SJSA1 (cell line): ENCODE measurements around the gene UNC79. TPM values are rescaled to one million over a fixed set of nuclear protein-coding genes. Genes with fewer than 3 reads are reported as not detected.

Experiments
- DNase-seq, 2 experiments: peaks; one replicate each; pipeline ENCODE4 v3.0.0-alpha.2; 2015 to 2020; ENCODE audit warnings: low spot score in 2 of 2, low read depth in 1 of 2
- H3K27ac ChIP-seq: fragments of 250-450 bp; sonication (Bioruptor Pico); 2 replicates; pipeline ENCODE4 v1.5.1; 2020; ENCODE audit warnings: mild to moderate bottlenecking, moderate library complexity
- H3K27me3 ChIP-seq: fragments of 250-450 bp; sonication (Bioruptor Pico); replicated peaks from 2 replicates; pipeline ENCODE4 v1.5.1; 2020; ENCODE audit warnings: mild to moderate bottlenecking, moderate library complexity
- H3K36me3 ChIP-seq: fragments of 250-450 bp; sonication (Bioruptor Pico); 2 replicates; pipeline ENCODE4 v1.5.1; 2020; ENCODE audit warnings: mild to moderate bottlenecking
- H3K4me1 ChIP-seq: fragments of 250-450 bp; sonication (Bioruptor Pico); replicated peaks from 2 replicates; pipeline ENCODE4 v1.6.1; 2021; ENCODE audit warnings: mild to moderate bottlenecking
- H3K4me3 ChIP-seq: fragments of 250-450 bp; sonication (Bioruptor Pico); 2 replicates; pipeline ENCODE4 v1.5.1; 2020; ENCODE audit warnings: mild to moderate bottlenecking
- H3K9me3 ChIP-seq: fragments of 250-450 bp; sonication (Bioruptor Pico); replicated peaks from 2 replicates; pipeline ENCODE4 v1.5.1; 2020; ENCODE audit warnings: mild to moderate bottlenecking
- total RNA-seq: library from RNA; depleted of rRNA; stranded (reverse); fragments of >200 nt; shearing (Covaris generic); gene quantifications from 2 replicates; pipeline ENCODE4 v1.2.3, GENCODE V29; 2014

The UNC79 gene
- total RNA-seq, 1 experiment from 2014 or later, result 0.05 TPM

DNA sequence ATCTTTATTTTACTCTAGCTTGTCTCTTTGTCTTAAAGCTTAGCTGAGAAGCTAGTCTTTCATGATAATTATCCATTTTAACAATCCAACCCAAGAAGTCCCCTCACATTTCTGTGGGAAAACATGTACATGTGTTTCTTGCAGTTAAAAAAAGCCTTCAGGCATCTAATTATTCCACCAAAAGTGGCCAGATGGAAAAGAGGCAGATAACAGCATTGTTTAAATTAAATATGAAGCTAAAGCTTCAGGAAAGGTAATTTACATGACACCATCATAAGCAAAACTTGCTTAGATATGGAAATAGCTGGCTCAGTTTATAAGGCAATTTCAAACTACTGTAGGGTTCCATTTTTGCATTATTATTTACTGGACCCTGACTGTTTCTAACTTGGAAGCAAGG lies 175.4 kb downstream of the UNC79 start:
- no peak overlapping the region for H3K4me3 ChIP-seq
- H3K4me1 ChIP-seq, result no peaks in the 10 kb centered on the region
- H3K27ac ChIP-seq, result no peak overlapping the region
- H3K9me3 ChIP-seq, result no peaks in the 10 kb centered on the region
- no peaks in the 10 kb centered on the region for H3K27me3 ChIP-seq
- no peak for DNase-seq
- no peaks in the 10 kb centered on the region for H3K36me3 ChIP-seq

DNA sequence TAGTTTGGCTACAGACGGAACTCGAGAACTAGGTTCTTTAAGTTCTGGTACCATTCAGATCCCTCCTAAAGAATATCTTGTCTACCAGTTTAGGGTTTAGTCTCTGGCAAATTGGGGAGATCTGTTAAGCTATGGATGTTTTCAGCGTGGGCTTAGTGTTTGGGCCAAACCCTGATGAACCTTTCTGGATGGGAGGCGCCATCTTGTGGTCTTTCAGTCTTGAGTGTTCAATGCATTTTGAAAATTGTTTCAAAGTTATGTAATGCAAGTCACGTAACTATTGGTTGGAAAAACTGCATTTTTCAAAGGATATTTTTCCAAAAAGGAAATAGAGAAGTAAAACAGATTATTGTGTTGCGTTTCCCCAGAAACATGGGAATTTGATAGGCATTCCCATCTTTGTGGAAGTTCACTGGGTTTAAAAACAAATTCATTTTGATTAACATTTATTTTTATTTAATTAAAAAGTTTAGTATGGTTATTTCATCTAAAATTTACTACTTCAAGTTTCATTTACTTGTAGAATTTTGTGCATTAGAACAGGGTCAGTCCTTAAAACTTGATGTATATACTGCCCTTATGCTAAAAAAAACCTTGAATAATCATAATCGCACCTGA lies 188.5 kb downstream of the UNC79 start:
- Histone ChIP-seq H3K4me1 (no peaks in the 10 kb centered on the region), H3K4me3 (no peak overlapping the region), H3K27ac (no peak overlapping the region), H3K9me3 (no peaks in the 10 kb centered on the region), H3K27me3 (peaks cover 16% of the 10 kb centered on the region), H3K36me3 (no peaks in the 10 kb centered on the region)
- peak in 1 of 2 experiments; percentile 5 for DNase-seq

DNA sequence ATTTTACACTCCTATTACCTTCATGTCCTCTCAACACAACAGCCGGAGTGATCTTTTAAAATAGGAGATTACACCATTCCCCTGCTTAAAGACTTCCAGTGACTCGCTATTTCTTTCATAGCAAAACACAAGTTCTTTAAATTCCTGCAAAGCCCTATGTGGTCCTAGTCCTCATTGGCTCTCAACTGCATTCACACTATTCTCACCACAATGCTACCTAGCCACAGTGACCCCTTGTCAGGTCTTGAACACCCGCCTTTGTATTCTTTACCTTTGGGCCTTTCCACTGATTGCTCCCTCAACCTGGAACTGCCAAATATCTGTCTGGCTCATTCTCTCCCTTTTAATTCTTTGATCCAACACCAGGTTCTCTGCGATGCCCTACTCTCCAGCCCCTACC lies 197.3 kb downstream of the UNC79 start:
- Histone ChIP-seq H3K27me3 (peaks cover 8% of the 10 kb centered on the region; the same call in 1 of the 2 replicates), H3K9me3 (no peaks in the 10 kb centered on the region), H3K4me3 (no peak overlapping the region), H3K4me1 (no peaks in the 10 kb centered on the region), H3K36me3 (no peaks in the 10 kb centered on the region), H3K27ac (no peak overlapping the region)
- no peak for DNase-seq

DNA sequence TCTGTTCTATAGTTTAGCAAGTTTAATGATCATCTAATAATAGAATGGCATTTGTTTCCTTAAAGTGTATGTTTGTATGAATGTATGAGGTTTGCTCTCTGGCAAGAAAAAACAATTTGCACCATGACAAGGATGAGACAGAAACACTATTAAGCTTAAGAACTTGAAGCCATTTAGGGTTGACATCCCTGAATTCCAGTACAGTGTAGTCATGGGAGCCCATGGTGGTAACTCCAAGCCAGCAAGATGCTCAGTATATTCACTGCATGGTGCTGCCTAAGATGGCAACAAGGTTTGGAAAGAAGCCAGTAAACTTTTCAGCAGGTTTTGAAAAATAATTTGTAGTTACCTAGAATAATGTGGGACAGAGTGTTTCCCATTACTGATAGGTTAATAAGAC lies 198.9 kb downstream of the UNC79 start:
- peaks cover 7% of the 10 kb centered on the region for H3K27me3 ChIP-seq
- no peak for DNase-seq
- no peaks in the 10 kb centered on the region for H3K36me3 ChIP-seq
- H3K4me3 ChIP-seq, result no peak overlapping the region
- H3K27ac ChIP-seq, result no peak overlapping the region
- no peaks in the 10 kb centered on the region for H3K9me3 ChIP-seq
- no peaks in the 10 kb centered on the region for H3K4me1 ChIP-seq

DNA sequence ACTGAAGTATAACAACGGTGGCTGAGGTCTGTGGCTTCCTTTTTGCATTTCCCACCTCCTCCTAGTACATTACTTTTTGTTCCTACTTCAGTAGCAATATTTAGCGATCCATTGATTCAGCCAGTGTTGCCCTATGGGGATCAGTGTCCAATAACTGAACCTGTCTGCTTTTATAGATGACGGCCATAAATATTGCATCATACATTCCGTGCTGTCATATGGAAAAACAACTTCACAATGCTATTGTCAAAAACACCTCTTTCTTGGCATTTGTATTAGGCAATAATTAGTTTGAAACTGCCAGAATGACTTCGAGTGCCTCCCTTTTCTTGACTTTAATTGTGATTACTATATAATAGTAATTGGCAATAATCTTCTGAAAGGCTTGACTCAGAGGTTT lies 208.1 kb downstream of the UNC79 start:
- Histone ChIP-seq H3K4me3 (no peak overlapping the region), H3K9me3 (no peaks in the 10 kb centered on the region), H3K27me3 (peaks cover 12% of the 10 kb centered on the region), H3K4me1 (no peaks in the 10 kb centered on the region), H3K27ac (no peak overlapping the region), H3K36me3 (no peaks in the 10 kb centered on the region)
- DNase-seq, result no peak

DNA sequence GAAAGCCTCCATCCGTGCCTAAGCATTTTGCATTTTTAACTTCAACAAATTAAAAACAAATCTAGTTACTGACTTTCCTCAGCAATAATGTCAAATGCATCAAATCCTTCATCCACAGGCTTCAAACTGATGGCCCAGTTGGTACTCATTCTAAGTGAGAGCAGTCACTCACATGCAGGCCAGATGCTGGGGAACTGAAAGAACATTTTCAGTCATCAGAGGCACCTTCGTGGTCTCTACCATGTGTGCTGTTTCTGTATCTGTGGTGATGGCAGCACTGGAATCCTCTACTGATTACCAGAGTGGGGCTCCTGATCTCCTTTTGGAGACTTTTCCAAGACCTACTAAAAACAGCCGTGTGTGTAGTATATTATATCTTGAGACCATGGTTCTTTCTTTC lies 212.4 kb downstream of the UNC79 start:
- DNase-seq, result no peak
- Histone ChIP-seq H3K4me3 (no peak overlapping the region), H3K36me3 (no peaks in the 10 kb centered on the region), H3K9me3 (no peaks in the 10 kb centered on the region), H3K27ac (no peak overlapping the region), H3K4me1 (no peaks in the 10 kb centered on the region), H3K27me3 (peaks cover 6% of the 10 kb centered on the region; the same call in 1 of the 2 replicates)

DNA sequence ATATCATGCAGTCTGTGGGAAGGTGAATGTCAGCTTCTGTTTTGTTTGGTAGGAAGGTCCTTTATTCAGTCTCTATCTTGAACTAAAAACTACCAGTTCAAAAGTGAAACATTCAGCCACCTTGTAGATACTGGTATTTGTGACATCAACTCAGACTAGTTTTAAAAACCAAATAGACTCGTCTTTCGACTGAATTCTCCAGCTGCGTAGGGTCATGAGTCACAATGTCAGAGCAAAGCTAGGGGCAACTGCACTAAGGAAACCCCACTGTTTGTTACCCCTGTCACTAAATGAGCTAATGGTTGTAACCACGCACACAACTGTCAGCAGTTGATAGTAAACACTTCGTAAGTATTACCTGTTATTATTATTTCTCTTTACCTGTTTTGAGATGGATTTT lies 212.9 kb downstream of the UNC79 start:
- no peaks in the 10 kb centered on the region for H3K4me1 ChIP-seq
- no peaks in the 10 kb centered on the region for H3K9me3 ChIP-seq
- H3K27ac ChIP-seq, result no peak overlapping the region
- no peak for DNase-seq
- H3K4me3 ChIP-seq, result no peak overlapping the region
- peaks cover 6% of the 10 kb centered on the region; the same call in 1 of the 2 replicates for H3K27me3 ChIP-seq
- H3K36me3 ChIP-seq, result no peaks in the 10 kb centered on the region

DNA sequence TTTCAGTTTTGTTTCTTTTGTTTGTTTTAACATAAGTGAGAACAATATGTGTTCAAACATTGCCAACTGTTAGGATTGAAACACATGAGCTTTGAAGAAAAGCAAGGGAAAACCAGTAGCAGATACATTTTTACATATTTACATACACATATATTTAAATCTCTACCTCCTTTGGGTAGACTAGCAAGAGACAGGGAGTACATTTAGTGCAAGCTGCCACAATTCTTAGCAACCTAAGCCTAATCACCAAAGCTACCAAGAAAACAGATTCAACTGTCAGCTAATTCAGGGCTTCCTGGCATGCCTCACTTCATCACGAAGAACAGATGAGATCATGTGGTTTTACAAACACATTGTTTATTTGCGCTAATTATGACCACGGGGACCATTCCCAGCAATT lies 214.5 kb downstream of the UNC79 start:
- Histone ChIP-seq H3K36me3 (no peaks in the 10 kb centered on the region), H3K27me3 (no peaks in the 10 kb centered on the region), H3K4me1 (no peaks in the 10 kb centered on the region), H3K9me3 (no peaks in the 10 kb centered on the region), H3K4me3 (no peak overlapping the region), H3K27ac (no peak overlapping the region)
- DNase-seq, result no peak

DNA sequence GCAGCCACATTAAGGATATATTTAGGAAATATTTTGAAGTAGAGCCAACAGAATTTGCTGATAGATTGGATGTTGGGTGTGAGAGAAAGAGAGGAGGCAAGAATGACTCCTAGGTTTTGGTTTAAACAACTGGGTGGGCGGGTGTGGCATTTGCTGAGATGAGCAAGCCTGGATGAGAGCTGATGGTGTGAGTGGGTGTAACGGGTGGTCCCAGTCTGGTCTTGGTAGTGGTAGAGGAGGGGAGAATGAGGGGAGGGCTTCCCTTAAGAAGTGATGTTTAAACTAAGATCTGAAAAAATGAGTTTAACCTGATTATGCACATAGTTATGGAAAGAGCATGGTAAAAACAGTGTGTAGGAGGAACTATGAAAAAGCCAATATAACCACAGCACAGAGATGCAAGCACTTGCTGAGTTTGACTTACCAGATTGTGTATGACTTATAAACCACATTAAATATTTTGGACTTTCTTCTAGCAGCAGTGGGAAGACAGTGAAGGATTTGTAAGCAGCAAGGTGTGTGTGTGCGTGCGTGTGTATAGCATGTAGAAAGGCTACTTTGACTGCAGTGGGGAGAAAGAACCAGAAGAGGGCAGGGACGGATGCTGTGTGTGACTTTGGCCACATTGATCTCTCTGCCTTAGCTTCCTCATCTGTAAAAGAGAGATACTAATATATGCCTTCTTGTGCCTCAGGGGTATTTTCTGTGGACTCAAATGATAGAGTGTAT lies 217.9 kb downstream of the UNC79 start:
- H3K9me3 ChIP-seq, result no peaks in the 10 kb centered on the region
- H3K36me3 ChIP-seq, result no peaks in the 10 kb centered on the region
- H3K27ac ChIP-seq, result no peak overlapping the region
- no peak overlapping the region for H3K4me3 ChIP-seq
- no peak for DNase-seq
- H3K4me1 ChIP-seq, result no peaks in the 10 kb centered on the region
- no peaks in the 10 kb centered on the region for H3K27me3 ChIP-seq

DNA sequence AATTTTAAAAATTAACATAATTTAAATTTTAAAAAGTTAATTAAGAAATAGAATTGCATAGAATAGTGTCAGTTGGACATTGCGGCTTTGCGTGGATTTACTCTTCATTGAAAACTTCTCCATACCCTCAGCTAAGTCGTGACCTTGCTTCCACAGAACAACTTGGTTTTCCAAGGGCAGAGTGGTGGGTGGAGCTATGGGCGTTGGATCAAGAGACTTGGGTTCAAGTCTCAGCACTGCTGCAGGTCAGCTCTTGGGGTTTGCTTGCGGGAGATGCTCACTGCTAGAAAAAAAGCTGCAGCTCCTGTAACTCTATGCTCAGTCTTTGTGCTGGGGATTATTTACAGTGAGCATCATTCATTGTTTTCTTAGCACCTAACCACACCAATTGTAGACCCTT lies 223.9 kb downstream of the UNC79 start:
- DNase-seq, result no peak
- Histone ChIP-seq H3K27me3 (no peaks in the 10 kb centered on the region), H3K36me3 (no peaks in the 10 kb centered on the region), H3K9me3 (no peaks in the 10 kb centered on the region), H3K4me3 (no peak overlapping the region), H3K4me1 (no peaks in the 10 kb centered on the region), H3K27ac (no peak overlapping the region)

DNA sequence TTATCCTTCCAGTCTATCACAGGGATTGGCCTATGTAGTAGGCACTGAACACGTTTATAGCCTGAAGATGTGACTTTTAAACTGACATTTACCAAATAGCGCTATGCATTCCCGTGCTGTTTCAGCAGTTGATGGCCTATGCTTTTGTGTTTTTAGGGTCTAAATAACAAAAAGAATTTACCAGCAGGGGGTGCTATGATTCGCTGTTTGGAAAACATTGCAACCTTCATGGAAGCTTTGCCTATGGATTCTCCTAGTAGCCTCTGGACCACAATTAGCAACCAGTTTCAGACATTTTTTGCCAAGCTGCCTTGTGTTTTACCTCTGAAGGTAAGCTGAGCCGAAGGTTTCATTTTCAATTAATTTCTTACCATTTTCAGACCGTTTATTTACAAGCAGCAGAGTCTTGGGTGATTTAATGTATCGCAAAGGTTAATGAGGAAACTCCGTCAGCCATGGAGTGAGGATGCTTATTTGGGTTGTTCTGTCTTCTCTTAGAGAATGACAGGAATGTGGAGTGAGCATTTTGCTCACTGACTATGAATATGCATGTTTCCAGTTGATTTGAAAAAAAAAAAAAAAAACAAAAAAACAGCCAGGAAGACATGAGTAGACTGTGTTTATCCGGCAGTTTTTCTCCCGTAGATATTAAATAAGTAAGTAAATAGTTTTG lies 224.5 kb downstream of the UNC79 start:
- DNase-seq, result peak in 1 of 2 experiments; percentile 4
- Histone ChIP-seq H3K36me3 (no peaks in the 10 kb centered on the region), H3K9me3 (no peaks in the 10 kb centered on the region), H3K4me1 (no peaks in the 10 kb centered on the region), H3K27ac (no peak overlapping the region), H3K27me3 (no peaks in the 10 kb centered on the region), H3K4me3 (no peak overlapping the region)

DNA sequence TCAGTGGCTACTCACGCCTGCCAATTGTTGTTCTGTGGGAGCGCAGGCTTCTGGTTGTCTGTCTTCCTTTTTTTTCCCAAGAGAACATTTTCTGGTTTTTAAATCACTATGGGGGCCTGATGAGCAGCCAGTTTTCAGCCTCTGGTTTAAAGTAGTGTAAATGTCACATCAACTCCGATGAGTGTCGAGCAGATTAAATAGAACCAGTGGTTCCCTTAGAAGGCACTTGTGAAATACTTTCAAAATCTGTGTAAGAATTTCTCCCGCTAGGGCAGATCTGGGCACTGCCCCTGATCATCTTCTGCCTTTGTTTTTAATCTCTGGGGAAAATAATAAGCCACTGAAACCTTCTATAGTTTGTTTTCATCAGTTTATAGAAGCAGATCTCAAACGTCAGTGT lies 227.1 kb downstream of the UNC79 start:
- Histone ChIP-seq H3K27me3 (no peaks in the 10 kb centered on the region), H3K27ac (no peak overlapping the region), H3K4me1 (no peaks in the 10 kb centered on the region), H3K36me3 (no peaks in the 10 kb centered on the region), H3K4me3 (no peak overlapping the region), H3K9me3 (no peaks in the 10 kb centered on the region)
- no peak for DNase-seq

DNA sequence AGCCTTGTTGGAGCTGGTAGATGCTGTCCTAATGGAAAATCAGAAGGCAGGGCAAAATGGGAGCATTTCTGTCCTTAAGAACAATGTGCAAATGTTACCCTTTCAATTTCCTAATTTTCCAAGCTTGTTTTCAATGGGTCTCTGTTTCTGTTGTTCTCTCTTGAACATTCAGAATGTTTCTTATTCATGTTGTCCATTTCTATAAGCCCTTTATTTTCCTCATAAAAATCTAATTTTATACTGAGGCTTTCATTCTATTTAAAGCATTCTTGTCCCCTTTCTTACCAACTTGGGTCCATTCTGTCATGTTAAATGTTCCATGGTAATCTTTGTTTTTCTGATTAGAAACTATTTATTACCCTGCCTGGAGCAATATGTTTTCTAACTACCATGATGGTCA lies 232.6 kb downstream of the UNC79 start:
- no peak overlapping the region for H3K27ac ChIP-seq
- H3K4me1 ChIP-seq, result no peaks in the 10 kb centered on the region
- H3K9me3 ChIP-seq, result no peaks in the 10 kb centered on the region
- H3K36me3 ChIP-seq, result no peaks in the 10 kb centered on the region
- no peak for DNase-seq
- H3K4me3 ChIP-seq, result no peak overlapping the region
- H3K27me3 ChIP-seq, result no peaks in the 10 kb centered on the region

DNA sequence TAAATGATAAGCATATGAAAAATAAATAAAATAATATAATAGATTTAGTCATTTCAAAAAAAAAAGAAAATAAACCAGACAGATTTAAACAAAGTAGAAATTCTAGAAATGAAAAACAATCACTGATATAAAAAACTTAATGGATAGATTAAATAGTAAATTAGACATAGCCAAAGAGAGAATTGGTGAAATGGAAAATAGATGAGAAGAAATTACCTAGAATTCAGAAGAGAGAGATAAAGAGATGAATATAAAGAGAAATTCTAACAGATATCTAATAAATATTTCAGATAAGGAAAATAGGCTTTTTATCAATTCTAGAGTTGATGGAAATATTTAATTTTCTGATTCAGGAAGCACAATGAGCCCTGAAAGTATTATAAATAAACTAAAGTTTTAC lies 234.4 kb downstream of the UNC79 start:
- Histone ChIP-seq H3K27me3 (no peaks in the 10 kb centered on the region), H3K27ac (no peak overlapping the region), H3K4me3 (no peak overlapping the region), H3K36me3 (no peaks in the 10 kb centered on the region), H3K9me3 (no peaks in the 10 kb centered on the region), H3K4me1 (no peaks in the 10 kb centered on the region)
- DNase-seq, result no peak
